GM12801 (cell line): ENCODE results near the gene CLEC16A.

Experiments
- CTCF ChIP-seq: IDR thresholded peaks from one replicate; pipeline ENCODE4 v1.5.1; 2011; ENCODE audit warnings: control low read depth; ENCODE audit not compliant: insufficient read length; ENCODE audit errors: extremely low read depth

The CLEC16A gene

GRCh38 chr16:10926867-10927266, 17.5 kb upstream of the CLEC16A start:
- TF ChIP-seq CTCF, result no peak

- no peak for TF ChIP-seq CTCF
Observed at GRCh38 chr16:10927497-10928112, 16.8 kb upstream of the CLEC16A start.

GRCh38 chr16:10929853-10930754, 14.3 kb upstream of the CLEC16A start:
- no peak for TF ChIP-seq CTCF

- no peak for TF ChIP-seq CTCF
Observed at GRCh38 chr16:10930755-10931093, 13.6 kb upstream of the CLEC16A start.

- no peak for TF ChIP-seq CTCF
Observed at GRCh38 chr16:10931134-10931533, 13.2 kb upstream of the CLEC16A start.

GRCh38 chr16:10931977-10932632, 12.3 kb upstream of the CLEC16A start:
- no peak for TF ChIP-seq CTCF

GRCh38 chr16:10932959-10933710, 11.2 kb upstream of the CLEC16A start:
- no peak for TF ChIP-seq CTCF
